ENCODE results near the gene SLC11A2. TPM values are rescaled to one million over a fixed set of nuclear protein-coding genes. Genes with fewer than 3 reads are reported as not detected.
A peak's percentile ranks its signal among the peaks of the same experiment; 100 is the strongest.

Gene SLC11A2
- total and polyA plus RNA-seq, 2 donors (not counting 1 experiment from before 2014, with no cell fraction given) = 19.7 to 42.0 TPM

- no peak overlapping the region for H3K4me3 ChIP-seq (ENCODE audit: control extremely low read depth in 1 of 5, extremely low read depth in 1 of 5, insufficient read depth in 1 of 5, low read depth in 2 of 5, low read length in 4 of 5)
- no peak overlapping the region for H3K4me2 ChIP-seq (replicated peaks; ENCODE audit: low read depth, low read length, poor library complexity, severe bottlenecking)
- 45% methylated on average over 3 of the region's 4 CpGs for WGBS (ENCODE audit: insufficient coverage)
- Mint-ChIP-seq H3K27me3 (no peaks in the 10 kb centered on the region), H3K9me3 (ENCODE audit: insufficient read depth) (no peaks in the 10 kb centered on the region), H3K27ac (peak overlapping the region; percentile 0), H3K4me1 (peaks cover 26% of the 10 kb centered on the region), H3K4me3 (no peak overlapping the region)
- no peak overlapping the region for H3K9ac ChIP-seq (ENCODE audit: low read length)
- H3K36me3 ChIP-seq (replicated peaks in 1 of 2; ENCODE audit: control extremely low read depth in 1 of 2, control insufficient read depth in 1 of 2, extremely low read depth in 1 of 2, insufficient read depth in 2 of 2, low read length in 1 of 2) = peaks cover 1 to 30% of the 10 kb centered on the region in 2 experiments
- DNase-seq = no peak
- no peak for ATAC-seq (ENCODE audit: low read depth)
- no peaks in the 10 kb centered on the region for H4K20me1 ChIP-seq (ENCODE audit: control insufficient read depth, insufficient read depth, low read length, poor library complexity, severe bottlenecking)
- no peak overlapping the region for H3K27ac ChIP-seq (ENCODE audit: low read length in 2 of 2)
- POLR2A ChIA-PET = no interaction called here
- H3K9me3 ChIP-seq (ENCODE audit: control extremely low read depth in 1 of 3, control insufficient read depth in 2 of 3, insufficient read depth in 1 of 3, low read length in 2 of 3) = no peaks in the 10 kb centered on the region
- TF ChIP-seq CTCF (IDR thresholded peaks at IDR 0.05) = no peak
- TF ChIP-seq EZH2 (IDR thresholded peaks at IDR 0.05; ENCODE audit: borderline replicate concordance, insufficient read depth, low read depth, low read length, poor library complexity, severe bottlenecking) = no peak
- intact Hi-C loops (cut with micrococcal nuclease) = no loop called here
- H3K79me2 ChIP-seq (ENCODE audit: control insufficient read depth, insufficient read depth, low read length) = peaks cover 7% of the 10 kb centered on the region
- H3K4me1 ChIP-seq (ENCODE audit: control insufficient read depth in 2 of 2, insufficient read depth in 2 of 2, low read length in 2 of 2) = peaks cover 18 to 22% of the 10 kb centered on the region in 2 donors
- H3K27me3 ChIP-seq (replicated peaks in 1 of 4; ENCODE audit: control extremely low read depth in 1 of 4, control insufficient read depth in 3 of 4, insufficient read depth in 4 of 4, low read length in 3 of 4) = no peaks in the 10 kb centered on the region
- CTCF ChIA-PET = interaction anchor here (1.7 kb wide), 1 partner anchor 289 kb away, joined by 4 read pairs; no protein-coding TSS in a partner anchor
- H2AFZ ChIP-seq (ENCODE audit: insufficient read depth, low read depth, low read length, poor library complexity, severe bottlenecking) = no peak overlapping the region
Observed at GRCh38 chr12:51051787-51052186, 25.6 kb upstream of the SLC11A2 start.

- ATAC-seq (ENCODE audit: low read depth) = no peak
- Mint-ChIP-seq H3K4me3 (peak overlapping the region; percentile 96), H3K27ac (no peak overlapping the region), H3K9me3 (ENCODE audit: insufficient read depth) (no peaks in the 10 kb centered on the region), H3K27me3 (no peaks in the 10 kb centered on the region), H3K4me1 (peaks cover 29% of the 10 kb centered on the region)
- H3K4me1 ChIP-seq (ENCODE audit: control insufficient read depth in 2 of 2, insufficient read depth in 2 of 2, low read length in 2 of 2) = peaks cover 18 to 22% of the 10 kb centered on the region in 2 donors
- peak overlapping the region in 1 of 5 experiments; percentile 75 for H3K4me3 ChIP-seq (ENCODE audit: control extremely low read depth in 1 of 5, extremely low read depth in 1 of 5, insufficient read depth in 1 of 5, low read depth in 2 of 5, low read length in 4 of 5)
- WGBS (ENCODE audit: insufficient coverage) = no CpG with 5 or more reads among the region's 3 CpGs
- no peaks in the 10 kb centered on the region for H4K20me1 ChIP-seq (ENCODE audit: control insufficient read depth, insufficient read depth, low read length, poor library complexity, severe bottlenecking)
- H3K27me3 ChIP-seq (replicated peaks in 1 of 4; ENCODE audit: control extremely low read depth in 1 of 4, control insufficient read depth in 3 of 4, insufficient read depth in 4 of 4, low read length in 3 of 4) = no peaks in the 10 kb centered on the region
- H3K9ac ChIP-seq (ENCODE audit: low read length) = no peak overlapping the region
- no peaks in the 10 kb centered on the region for H3K9me3 ChIP-seq (ENCODE audit: control extremely low read depth in 1 of 3, control insufficient read depth in 2 of 3, insufficient read depth in 1 of 3, low read length in 2 of 3)
- peak overlapping the region; percentile 77 for H3K4me2 ChIP-seq (replicated peaks; ENCODE audit: low read depth, low read length, poor library complexity, severe bottlenecking)
- no peak overlapping the region for H3K27ac ChIP-seq (ENCODE audit: low read length in 2 of 2)
- peaks cover 1 to 18% of the 10 kb centered on the region in 2 experiments for H3K36me3 ChIP-seq (replicated peaks in 1 of 2; ENCODE audit: control extremely low read depth in 1 of 2, control insufficient read depth in 1 of 2, extremely low read depth in 1 of 2, insufficient read depth in 2 of 2, low read length in 1 of 2)
- intact Hi-C loops (cut with micrococcal nuclease) = loop anchor here (2.0 to 5.0 kb wide), 3 partner anchors 273 to 483 kb away; partner anchors contain the start of genes ATF1 and BIN2
- POLR2A ChIA-PET = interaction anchor here (0.7 to 1.5 kb wide), 3 partner anchors 23 to 349 kb away, joined by 3 to 7 read pairs (median 4); partner anchors contain the start of gene CSRNP2
- DNase-seq = no peak
- TF ChIP-seq CTCF (IDR thresholded peaks at IDR 0.05) = no peak
- TF ChIP-seq EZH2 (IDR thresholded peaks at IDR 0.05; ENCODE audit: borderline replicate concordance, insufficient read depth, low read depth, low read length, poor library complexity, severe bottlenecking) = no peak
- H3K79me2 ChIP-seq (ENCODE audit: control insufficient read depth, insufficient read depth, low read length) = peaks cover 7% of the 10 kb centered on the region
- peak overlapping the region; percentile 93 for H2AFZ ChIP-seq (ENCODE audit: insufficient read depth, low read depth, low read length, poor library complexity, severe bottlenecking)
- CTCF ChIA-PET = no interaction called here
Observed at GRCh38 chr12:51049525-51049924, 23.3 kb upstream of the SLC11A2 start.
